Subcutaneous abdominal adipose tissue (tissue), 5 donors: ENCODE measurements around the gene LRRC75A.
"Not testable (repeated sequence)": the region's sequence is repeated elsewhere in the genome, so short reads cannot be mapped to it uniquely, and the experiment has no call there.

Source experiments
- H3K27ac ChIP-seq: one replicate; pipeline ENCODE4 v1.7.0; 2013; ENCODE audit warnings: low read depth, mild to moderate bottlenecking, inconsistent platforms, low read length, moderate library complexity
- H3K27me3 ChIP-seq, 5 donors: one replicate each; pipeline ENCODE4 v1.7.0; 2013; ENCODE audit warnings: low read length in 5 of 5, inconsistent platforms in 1 of 5; ENCODE audit not compliant: control insufficient read depth in 5 of 5, insufficient read depth in 4 of 5
- H3K36me3 ChIP-seq, 5 donors: one replicate each; pipeline ENCODE4 v1.7.0; 2013; ENCODE audit warnings: low read length in 5 of 5; ENCODE audit not compliant: control insufficient read depth in 5 of 5, insufficient read depth in 5 of 5
- H3K4me1 ChIP-seq, 5 donors: one replicate each; pipeline ENCODE4 v1.7.0; 2013; ENCODE audit warnings: low read length in 5 of 5, mild to moderate bottlenecking in 3 of 5, moderate library complexity in 1 of 5; ENCODE audit not compliant: control insufficient read depth in 5 of 5, insufficient read depth in 5 of 5
- H3K4me3 ChIP-seq, 5 donors: one replicate each; pipeline ENCODE4 v1.7.0; 2013; ENCODE audit warnings: low read length in 5 of 5, low read depth in 1 of 5
- H3K9ac ChIP-seq, 5 donors: one replicate each; pipeline ENCODE4 v1.7.0; 2013; ENCODE audit warnings: low read length in 5 of 5, mild to moderate bottlenecking in 4 of 5, moderate library complexity in 3 of 5
- H3K9me3 ChIP-seq, 5 donors: one replicate each; pipeline ENCODE4 v1.7.0; 2013; ENCODE audit warnings: low read length in 5 of 5; ENCODE audit not compliant: control insufficient read depth in 5 of 5
- donor health status: healthy.
- donor health status: healthy.
- donor health status: healthy.
- donor health status: healthy.
- donor health status: healthy.

LRRC75A gene

GRCh38 chr17:16395887-16396286 lies 96.1 kb downstream of the LRRC75A start:
- not testable (repeated sequence) for H3K27ac ChIP-seq, H3K4me3 ChIP-seq, H3K4me1 ChIP-seq, H3K27me3 ChIP-seq, H3K9me3 ChIP-seq, H3K36me3 ChIP-seq, H3K9ac ChIP-seq

DNA sequence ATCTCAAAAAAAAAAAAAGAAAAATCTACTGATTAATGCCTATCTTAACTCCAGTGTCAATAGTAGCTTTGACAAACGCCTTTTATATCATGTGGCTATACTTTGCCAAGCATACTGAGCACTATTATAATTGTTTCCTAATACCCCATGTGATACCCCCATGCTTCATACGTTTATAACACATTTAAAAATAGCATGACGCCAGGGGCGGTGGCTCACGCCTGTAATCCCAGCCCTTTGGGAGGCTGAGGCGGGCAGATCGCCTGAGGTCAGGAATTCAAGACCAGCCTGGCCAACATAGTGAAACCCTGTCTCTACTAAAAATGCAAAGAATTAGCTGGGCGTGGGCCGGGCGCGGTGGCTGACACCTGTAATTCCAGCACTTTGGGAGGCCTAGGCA lies 99.5 kb downstream of the LRRC75A start:
- not testable (repeated sequence) for H3K27me3 ChIP-seq, H3K4me3 ChIP-seq, H3K27ac ChIP-seq

More for the DNA sequence above, 99.5 kb downstream of the LRRC75A start:
- not testable (repeated sequence) for H3K4me1 ChIP-seq, H3K9ac ChIP-seq, H3K36me3 ChIP-seq, H3K9me3 ChIP-seq
